Activated T-helper 2 cell treated with anti-CD3 and anti-CD28 coated beads, Interferon-gamma antibody, Interleukin-2, Interleukin-4, amounts not matched to agents 10 μg/mL and 5 μg/mL and 100 μg/mL, durations not matched to agents 14 hours and 24 hours and 36 hours (primary cell): ENCODE results near the gene PRDX6. TPM values are rescaled to one million over a fixed set of nuclear protein-coding genes. Genes with fewer than 3 reads are reported as not detected.
A peak's percentile ranks its signal among the peaks of the same experiment; 100 is the strongest.
"Not testable (repeated sequence)": the region's sequence is repeated elsewhere in the genome, so short reads cannot be mapped to it uniquely, and the experiment has no call there.

Experiments used
- DNase-seq: peaks from one replicate; pipeline ENCODE4 v3.0.0; 2021; ENCODE audit warnings: low spot score
- H3K27ac Mint-ChIP-seq: one replicate; pipeline ENCODE4 v1.8.0; 2021; ENCODE audit warnings: mixed read lengths
- H3K27me3 Mint-ChIP-seq: one replicate; pipeline ENCODE4 v1.8.0; 2021; ENCODE audit warnings: low read depth, mixed read lengths
- H3K36me3 Mint-ChIP-seq: one replicate; pipeline ENCODE4 v1.8.0; 2021; ENCODE audit warnings: low read depth, mixed read lengths
- H3K4me1 Mint-ChIP-seq: one replicate; pipeline ENCODE4 v1.8.0; 2021; ENCODE audit warnings: low read depth, mixed read lengths
- H3K4me3 Mint-ChIP-seq: one replicate; pipeline ENCODE4 v1.8.0; 2021; ENCODE audit warnings: low read depth, mild to moderate bottlenecking, moderate library complexity, mixed read lengths
- H3K9me3 Mint-ChIP-seq: one replicate; pipeline ENCODE4 v1.8.0; 2021; ENCODE audit warnings: mixed read lengths
- intact Hi-C: fragments of 100-400 bp; cut with micrococcal nuclease; formaldehyde crosslinking; loops from one replicate; pipeline ENCODE4 v1.15.1; 2023
- total RNA-seq: library from RNA; stranded (reverse); gene quantifications from 2 replicates; pipeline ENCODE4 v1.2.3, GENCODE V29; 2022

Gene PRDX6
- total RNA-seq, 1 donor from 2014 or later, result 150 TPM

GRCh38 chr1:173474097-173474779 is 2.9 kb upstream of the PRDX6 start:
- peaks cover 25% of the 10 kb centered on the region for H3K9me3 Mint-ChIP-seq
- intact Hi-C loops, result loop anchor here (2.0 to 10.0 kb wide), 3 partner anchors 19 to 1689 kb away; partner anchors contain the start of genes METTL13 and MRPS14
- H3K36me3 Mint-ChIP-seq, result peaks cover 53% of the 10 kb centered on the region
- H3K4me3 Mint-ChIP-seq, result no peak overlapping the region
- H3K27ac Mint-ChIP-seq, result no peak overlapping the region
- H3K27me3 Mint-ChIP-seq, result no peaks in the 10 kb centered on the region
- DNase-seq, result no peak
- H3K4me1 Mint-ChIP-seq, result peaks cover 39% of the 10 kb centered on the region

GRCh38 chr1:173474780-173475421 is 2.2 kb upstream of the PRDX6 start:
- not testable (repeated sequence) for H3K27me3 Mint-ChIP-seq, H3K27ac Mint-ChIP-seq, DNase-seq
- Mint-ChIP-seq H3K36me3 (peaks cover 55% of the 10 kb centered on the region), H3K4me3 (peak overlapping the region; percentile 48), H3K9me3 (peaks cover 23% of the 10 kb centered on the region), H3K4me1 (peaks cover 45% of the 10 kb centered on the region)
- intact Hi-C loops, result loop anchor here (1.0 to 10.0 kb wide), 6 partner anchors 20 to 1690 kb away; partner anchors contain the start of genes METTL13, MRPS14 and RC3H1

GRCh38 chr1:173475564-173476196 is 1.5 kb upstream of the PRDX6 start:
- Mint-ChIP-seq H3K36me3 (peaks cover 55% of the 10 kb centered on the region), H3K4me3 (peak overlapping the region; percentile 90), H3K4me1 (peaks cover 50% of the 10 kb centered on the region), H3K27me3 (no peaks in the 10 kb centered on the region), H3K9me3 (peaks cover 15% of the 10 kb centered on the region), H3K27ac (peak overlapping the region; percentile 94)
- intact Hi-C loops, result loop anchor here (1.0 to 10.0 kb wide), 11 partner anchors 21 to 1691 kb away; partner anchors contain the start of genes CACYBP, CENPL, DARS2 and METTL13
- DNase-seq, result no peak

- no peak for DNase-seq
- Mint-ChIP-seq H3K36me3 (peaks cover 52% of the 10 kb centered on the region), H3K27ac (peak overlapping the region; percentile 94), H3K27me3 (no peaks in the 10 kb centered on the region), H3K4me3 (peak overlapping the region; percentile 90), H3K9me3 (peaks cover 11% of the 10 kb centered on the region), H3K4me1 (peaks cover 50% of the 10 kb centered on the region)
- intact Hi-C loops, result loop anchor here (2.0 to 10.0 kb wide), 9 partner anchors 349 to 1691 kb away; partner anchors contain the start of genes CACYBP, CENPL, DARS2 and METTL13
These were observed 904 bp upstream of the PRDX6 start for GRCh38 chr1:173476197-173476664.

GRCh38 chr1:173476665-173477285 is 360 bp upstream of the PRDX6 start:
- intact Hi-C loops, result loop anchor here (1.0 to 10.0 kb wide), 10 partner anchors 239 to 1692 kb away; partner anchors contain the start of genes CACYBP, CENPL, DARS2 and METTL13
- Mint-ChIP-seq H3K27ac (peak overlapping the region; percentile 94), H3K27me3 (no peaks in the 10 kb centered on the region), H3K9me3 (peaks cover 5% of the 10 kb centered on the region), H3K36me3 (peaks cover 52% of the 10 kb centered on the region), H3K4me1 (peaks cover 53% of the 10 kb centered on the region), H3K4me3 (peak overlapping the region; percentile 92)
- DNase-seq, result peak; percentile 74

DNA sequence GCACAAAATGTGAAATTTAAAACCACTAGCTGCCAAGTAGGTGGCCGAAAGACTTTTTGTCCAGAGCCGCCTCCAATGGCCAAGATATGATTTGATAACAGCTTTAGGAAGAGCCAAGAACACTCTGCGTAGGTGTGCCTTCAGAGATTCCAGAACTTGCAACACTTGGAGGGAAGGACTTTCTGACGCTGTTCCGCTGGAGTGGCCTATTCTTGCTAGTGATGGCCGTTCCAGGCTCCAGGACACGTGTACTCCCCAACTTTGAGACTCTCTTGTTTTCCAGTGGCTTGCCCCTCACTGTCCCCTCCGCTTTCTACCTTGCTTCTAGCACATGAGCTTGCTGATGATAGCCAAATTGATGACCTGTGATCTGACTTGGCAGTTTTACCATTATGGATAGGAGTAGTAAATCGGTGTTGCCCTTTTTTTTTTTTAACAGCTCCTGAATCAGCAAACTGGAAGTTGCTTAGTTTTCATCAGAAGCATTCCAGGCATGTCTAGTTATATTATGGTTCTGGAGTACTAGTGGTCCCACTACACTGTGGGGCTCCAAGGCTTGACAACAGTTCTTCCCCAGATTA is 1.0 kb downstream of the PRDX6 start:
- intact Hi-C loops, result loop anchor here (5.0 to 10.0 kb wide), 4 partner anchors 544 to 1693 kb away; partner anchors contain the start of genes METTL13, MRPS14 and RC3H1
- peak overlapping the region; percentile 78 for H3K27ac Mint-ChIP-seq
- no peaks in the 10 kb centered on the region for H3K27me3 Mint-ChIP-seq
- H3K9me3 Mint-ChIP-seq, result no peaks in the 10 kb centered on the region
- peaks cover 55% of the 10 kb centered on the region for H3K36me3 Mint-ChIP-seq
- DNase-seq, result no peak
- peak overlapping the region; percentile 92 for H3K4me3 Mint-ChIP-seq
- peaks cover 54% of the 10 kb centered on the region for H3K4me1 Mint-ChIP-seq

DNA sequence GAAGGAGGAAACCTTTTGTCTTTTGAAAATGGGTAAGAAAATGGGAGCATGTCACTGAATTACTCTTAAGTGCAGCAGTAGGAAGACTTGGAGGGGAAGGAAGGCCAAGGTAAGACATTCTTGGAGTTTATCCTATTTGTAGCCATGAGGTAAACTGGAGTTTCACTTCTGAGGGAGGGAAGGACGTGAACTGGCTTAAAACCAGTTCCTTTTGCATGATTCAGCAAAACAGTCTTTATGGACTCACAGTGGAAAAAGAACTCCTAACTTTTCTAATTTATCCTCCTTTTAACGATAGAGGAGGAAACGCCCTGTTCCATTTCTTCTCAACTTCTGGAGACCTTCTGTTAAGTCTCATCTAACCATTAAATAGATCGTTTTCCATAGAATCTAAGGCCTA is 2.5 kb downstream of the PRDX6 start:
- no peaks in the 10 kb centered on the region for H3K9me3 Mint-ChIP-seq
- H3K36me3 Mint-ChIP-seq, result peaks cover 58% of the 10 kb centered on the region
- peaks cover 40% of the 10 kb centered on the region for H3K4me1 Mint-ChIP-seq
- peak overlapping the region; percentile 24 for H3K4me3 Mint-ChIP-seq
- intact Hi-C loops, result loop anchor here (5.0 to 10.0 kb wide), 4 partner anchors 543 to 1695 kb away; partner anchors contain the start of genes METTL13, MRPS14 and RC3H1
- H3K27me3 Mint-ChIP-seq, result no peaks in the 10 kb centered on the region
- no peak overlapping the region for H3K27ac Mint-ChIP-seq
- DNase-seq, result no peak

- Mint-ChIP-seq H3K27me3 (no peaks in the 10 kb centered on the region), H3K4me3 (no peak overlapping the region), H3K36me3 (peaks cover 69% of the 10 kb centered on the region), H3K27ac (no peak overlapping the region), H3K9me3 (no peaks in the 10 kb centered on the region), H3K4me1 (peaks cover 25% of the 10 kb centered on the region)
- DNase-seq, result no peak
- intact Hi-C loops, result no loop called here
These were observed 4.1 kb downstream of the PRDX6 start for GRCh38 chr1:173481195-173481772.

GRCh38 chr1:173482683-173483082 is 5.5 kb downstream of the PRDX6 start:
- Mint-ChIP-seq H3K4me3 (no peak overlapping the region), H3K36me3 (peaks cover 79% of the 10 kb centered on the region), H3K27me3 (no peaks in the 10 kb centered on the region), H3K27ac (no peak overlapping the region), H3K9me3 (no peaks in the 10 kb centered on the region), H3K4me1 (peaks cover 25% of the 10 kb centered on the region)
- DNase-seq, result no peak
- intact Hi-C loops, result no loop called here

GRCh38 chr1:173484276-173484675 is 7.1 kb downstream of the PRDX6 start:
- Mint-ChIP-seq H3K27me3 (no peaks in the 10 kb centered on the region), H3K9me3 (no peaks in the 10 kb centered on the region), H3K36me3 (peaks cover 85% of the 10 kb centered on the region), H3K4me3 (no peak overlapping the region), H3K27ac (no peak overlapping the region), H3K4me1 (peaks cover 16% of the 10 kb centered on the region)
- DNase-seq, result no peak
- intact Hi-C loops, result no loop called here

- Mint-ChIP-seq H3K36me3 (peaks cover 81% of the 10 kb centered on the region), H3K4me3 (no peak overlapping the region), H3K27me3 (no peaks in the 10 kb centered on the region), H3K4me1 (peaks cover 6% of the 10 kb centered on the region), H3K27ac (no peak overlapping the region), H3K9me3 (no peaks in the 10 kb centered on the region)
- intact Hi-C loops, result no loop called here
- no peak for DNase-seq
These were observed 8.3 kb downstream of the PRDX6 start for GRCh38 chr1:173485401-173485800.
